HG03103 (cell line): ENCODE data around the gene TNFRSF1B.

Source experiments
- ATAC-seq: cut with Tn5 transposase; IDR thresholded peaks from one replicate; pipeline ENCODE4 v1.9.1; 2021; ENCODE audit warnings: low read depth; ENCODE audit not compliant: unreplicated experiment

TNFRSF1B gene

DNA sequence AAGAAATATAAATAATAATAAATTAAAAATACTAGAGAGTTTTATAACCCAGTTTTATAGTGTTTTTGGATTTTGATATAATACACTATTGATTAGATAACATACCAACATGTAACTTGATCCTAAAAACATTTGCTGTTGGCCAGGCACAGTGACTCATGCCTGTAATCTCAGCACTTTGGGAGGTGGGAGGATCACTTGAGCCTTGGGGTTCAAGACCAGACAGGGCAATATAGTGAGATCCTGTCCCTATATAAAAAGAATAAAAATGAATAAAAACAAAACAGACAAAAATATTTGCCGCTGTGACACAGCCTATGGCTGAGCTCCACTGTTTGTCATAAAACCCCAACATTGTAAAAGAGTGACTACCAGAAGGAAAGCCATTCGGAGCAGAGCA, 89.1 kb downstream of the TNFRSF1B start:
- no peak for ATAC-seq

DNA sequence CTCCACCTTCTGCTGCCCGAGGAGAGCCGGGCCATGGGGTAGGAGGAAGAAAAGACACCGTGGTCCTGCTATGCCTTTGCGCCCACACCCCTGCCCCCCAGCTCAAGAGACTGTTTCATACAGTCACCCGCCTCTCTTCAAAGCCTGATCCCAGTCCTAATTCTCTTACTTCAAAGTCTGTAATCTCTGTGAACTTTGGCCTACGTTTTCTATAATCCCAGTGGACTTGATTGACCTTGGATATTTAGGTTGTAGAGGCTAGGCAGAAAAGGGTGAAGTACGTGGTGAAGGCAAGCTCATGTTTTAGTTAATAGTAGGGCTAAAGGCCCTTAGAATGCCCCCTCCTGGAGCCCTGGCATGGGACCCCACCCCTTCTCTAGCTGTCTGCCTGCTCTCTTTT, 91.5 kb downstream of the TNFRSF1B start:
- no peak for ATAC-seq
